ENCODE data around the gene ADARB2.

DNA sequence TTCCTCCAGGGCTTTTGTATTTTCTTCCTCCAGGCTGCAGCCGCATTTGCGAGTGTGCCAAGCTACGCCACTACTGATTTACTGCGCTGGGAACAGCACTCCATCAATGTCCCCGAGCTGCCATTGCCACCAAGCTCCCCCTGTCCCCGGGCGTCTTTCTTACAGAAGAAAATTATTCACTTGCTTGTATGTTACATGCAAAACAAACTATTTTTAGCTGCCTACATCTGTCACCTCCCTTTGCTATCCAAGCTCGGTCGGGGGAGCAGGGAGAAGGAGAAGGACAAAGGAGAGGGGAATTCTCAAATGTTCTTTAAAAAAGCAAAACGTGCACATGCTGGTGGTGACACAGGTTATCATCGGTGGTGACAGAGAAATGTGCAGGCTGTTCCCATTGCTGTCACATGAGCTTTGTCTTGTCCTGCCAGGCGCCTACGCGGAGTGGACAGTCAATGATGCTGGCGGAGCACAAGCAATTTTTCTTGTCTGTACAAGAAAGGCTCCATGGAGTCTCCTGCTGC is 93.1 kb downstream of the ADARB2 start:
- TF ChIP-seq, protein P1, sequence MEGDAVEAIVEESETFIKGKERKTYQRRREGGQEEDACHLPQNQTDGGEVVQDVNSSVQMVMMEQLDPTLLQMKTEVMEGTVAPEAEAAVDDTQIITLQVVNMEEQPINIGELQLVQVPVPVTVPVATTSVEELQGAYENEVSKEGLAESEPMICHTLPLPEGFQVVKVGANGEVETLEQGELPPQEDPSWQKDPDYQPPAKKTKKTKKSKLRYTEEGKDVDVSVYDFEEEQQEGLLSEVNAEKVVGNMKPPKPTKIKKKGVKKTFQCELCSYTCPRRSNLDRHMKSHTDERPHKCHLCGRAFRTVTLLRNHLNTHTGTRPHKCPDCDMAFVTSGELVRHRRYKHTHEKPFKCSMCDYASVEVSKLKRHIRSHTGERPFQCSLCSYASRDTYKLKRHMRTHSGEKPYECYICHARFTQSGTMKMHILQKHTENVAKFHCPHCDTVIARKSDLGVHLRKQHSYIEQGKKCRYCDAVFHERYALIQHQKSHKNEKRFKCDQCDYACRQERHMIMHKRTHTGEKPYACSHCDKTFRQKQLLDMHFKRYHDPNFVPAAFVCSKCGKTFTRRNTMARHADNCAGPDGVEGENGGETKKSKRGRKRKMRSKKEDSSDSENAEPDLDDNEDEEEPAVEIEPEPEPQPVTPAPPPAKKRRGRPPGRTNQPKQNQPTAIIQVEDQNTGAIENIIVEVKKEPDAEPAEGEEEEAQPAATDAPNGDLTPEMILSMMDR (conservative IDR thresholded peaks at IDR 0.05 in 1 of 2, IDR thresholded peaks at IDR 0.05 in 1 of 2; ENCODE audit: low read depth in 1 of 2, low read length in 2 of 2): no peak
- no peak for TF ChIP-seq EZH2 (IDR thresholded peaks at IDR 0.05; ENCODE audit: low read length, missing control alignments)
